Breast epithelium (tissue), 4 donors: ENCODE measurements around the gene ZNF419. TPM values are rescaled to one million over a fixed set of nuclear protein-coding genes. Genes with fewer than 3 reads are reported as not detected.
"Not testable (repeated sequence)": the region's sequence is repeated elsewhere in the genome, so short reads cannot be mapped to it uniquely, and the experiment has no call there.

Experiments
- DNase-seq, 2 donors: peaks; one replicate each; pipeline ENCODE4 v3.0.0-alpha.2; 2019; ENCODE audit warnings: low spot score in 2 of 2
- H3K27ac ChIP-seq, 2 donors: fragments of 200-600 bp; sonication (generic) in 1 of 2; one replicate each; pipeline ENCODE4 v1.5.1; 2016 to 2019; ENCODE audit warnings: mild to moderate bottlenecking in 1 of 2
- H3K27me3 ChIP-seq, 2 donors: fragments of 200-600 bp; sonication (generic) in 1 of 2; one replicate each; pipeline versions ENCODE4 v1.5.1 to v1.6.0; 2017 to 2019; ENCODE audit warnings: control low read depth in 1 of 2, mild to moderate bottlenecking in 1 of 2
- H3K36me3 ChIP-seq: fragments of 200-600 bp; one replicate; pipeline ENCODE4 v1.5.1; 2019
- H3K4me1 ChIP-seq, 2 donors: fragments of 200-600 bp; sonication (generic); one replicate each; pipeline ENCODE4 v1.5.1; 2016 to 2019; ENCODE audit warnings: control low read depth in 1 of 2
- H3K4me3 ChIP-seq, 3 donors: fragments of 200-600 bp; sonication (generic); 1 replicate in 2 of 3; 2 replicates in 1 of 3; pipeline ENCODE4 v1.5.1; 2016 to 2019; ENCODE audit warnings: mild to moderate bottlenecking in 3 of 3, moderate library complexity in 2 of 3
- H3K9me3 ChIP-seq, 2 donors: fragments of 200-600 bp; sonication (generic) in 1 of 2; one replicate each; pipeline ENCODE4 v1.5.1; 2016 to 2019; ENCODE audit warnings: control low read depth in 1 of 2
- CTCF ChIP-seq, 3 donors: fragments of 450-650 bp; IDR thresholded peaks; one replicate each; pipeline ENCODE4 v1.5.1; 2016 to 2017; ENCODE audit warnings: antibody characterized with exemption in 3 of 3, mild to moderate bottlenecking in 3 of 3, moderate library complexity in 3 of 3
- POLR2A ChIP-seq: fragments of 450-650 bp; IDR thresholded peaks from one replicate; pipeline ENCODE4 v1.6.1; 2016; ENCODE audit warnings: antibody characterized with exemption, mild to moderate bottlenecking, moderate library complexity
- POLR2AphosphoS5 ChIP-seq, 3 donors: sonication (generic); formaldehyde crosslinking; IDR thresholded peaks; one replicate each; pipeline ENCODE4 v1.6.1; 2017; ENCODE audit warnings: antibody characterized with exemption in 3 of 3
- intact Hi-C: fragments of 100-400 bp; cut with DNase I; formaldehyde crosslinking; loops from one replicate; pipeline ENCODE4 v1.15.1; 2023; ENCODE audit warnings: low total_unique reads
- total RNA-seq, 3 donors: library from RNA; depleted of rRNA; stranded (reverse); fragments of >200 nt; gene quantifications; one replicate each; pipeline ENCODE4 v1.1.0, GENCODE V29; 2016

ZNF419 gene
- 10 to 100 TPM; 10.2 to 13.0 (median 12.5) TPM for total RNA-seq

DNA sequence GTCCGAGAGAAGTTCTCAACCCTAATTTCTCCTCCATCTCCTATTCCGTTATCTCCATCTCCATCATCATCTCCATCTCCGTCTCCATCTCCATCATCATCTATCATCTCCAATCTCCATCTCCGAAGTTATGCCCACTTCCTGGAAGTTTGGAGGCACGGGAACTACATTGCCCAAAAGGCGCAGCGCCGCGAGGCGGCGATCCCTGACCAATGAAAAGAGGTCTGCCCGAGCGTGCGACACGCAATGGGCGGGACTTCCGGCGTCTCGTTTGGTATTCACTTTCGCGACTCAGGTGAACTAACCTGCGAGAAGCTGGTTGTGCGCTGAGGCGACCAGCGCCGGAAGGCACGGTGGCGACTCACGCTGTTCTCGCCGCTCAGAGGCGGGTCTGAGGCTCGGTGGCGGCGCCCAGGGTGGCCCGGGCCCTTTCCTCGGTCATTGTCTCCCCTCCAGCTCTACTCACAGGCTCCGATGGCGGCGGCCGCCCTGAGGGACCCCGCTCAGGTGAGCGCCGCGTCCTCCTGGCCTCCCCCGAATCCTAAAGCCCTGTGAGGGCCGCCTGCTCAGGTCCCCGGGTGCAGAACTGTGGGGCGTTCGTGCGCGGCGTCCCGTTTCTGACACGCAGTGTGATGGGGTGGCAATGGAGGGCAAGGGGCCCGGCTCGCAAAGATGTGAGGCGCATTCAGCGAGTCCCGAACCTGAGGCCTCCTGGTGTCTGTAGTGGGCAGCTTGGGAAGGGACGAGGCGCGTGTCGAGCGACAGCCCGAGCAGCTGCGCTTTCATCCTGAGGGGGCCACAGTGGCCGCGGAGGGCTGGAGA is at the start of gene ZNF419:
TSS of gene ZNF419 (plus strand) at position 274 of the 822 bp plus-strand sequence. CDS start at position 475, 201 bp downstream.
- peak within 1 kb of the TSS; percentile 93 to 96 for H3K27ac ChIP-seq
- peak; percentile 54 to 87 (median 74) for TF ChIP-seq POLR2AphosphoS5 (IDR thresholded peaks at IDR 0.05)
- intact Hi-C loops: not testable (repeated sequence)

GRCh38 chr19:57437931-57438330 is 49.6 kb upstream of the ZNF419 start:
- H3K4me1 ChIP-seq: peaks cover 0 to 10% of the 10 kb centered on the region in 2 donors
- H3K4me3 ChIP-seq: no peak overlapping the region
- no peaks in the 10 kb centered on the region for H3K36me3 ChIP-seq
- no peak for TF ChIP-seq POLR2AphosphoS5 (IDR thresholded peaks at IDR 0.05)
- TF ChIP-seq CTCF (IDR thresholded peaks at IDR 0.05): no peak
- TF ChIP-seq POLR2A: no peak
- no peaks in the 10 kb centered on the region for H3K27me3 ChIP-seq
- no peak overlapping the region for H3K27ac ChIP-seq
- no peak for DNase-seq
- peaks cover 24 to 41% of the 10 kb centered on the region in 2 donors for H3K9me3 ChIP-seq
- intact Hi-C loops: no loop called here

More for the DNA sequence above, at the start of gene ZNF419:
- not testable (repeated sequence) for H3K27me3 ChIP-seq, H3K4me1 ChIP-seq, H3K36me3 ChIP-seq
- DNase-seq: peak; percentile 94
- Histone ChIP-seq H3K4me3 (peak within 1 kb of the TSS; percentile 93 to 100 (median 94)), H3K9me3 (peaks cover 5 to 20% of the 10 kb centered on the region in 2 donors)

- H3K27ac ChIP-seq: no peak overlapping the region
- DNase-seq: no peak
- TF ChIP-seq POLR2A: no peak
- TF ChIP-seq POLR2AphosphoS5 (IDR thresholded peaks at IDR 0.05): no peak
- no peak for TF ChIP-seq CTCF (IDR thresholded peaks at IDR 0.05)
- intact Hi-C loops: no loop called here
- peaks cover 34 to 51% of the 10 kb centered on the region in 2 donors for H3K9me3 ChIP-seq
- H3K27me3 ChIP-seq: no peaks in the 10 kb centered on the region
- no peak overlapping the region for H3K4me3 ChIP-seq
- peaks cover 0 to 10% of the 10 kb centered on the region in 2 donors for H3K4me1 ChIP-seq
- no peaks in the 10 kb centered on the region for H3K36me3 ChIP-seq
Observed at GRCh38 chr19:57438925-57439324, 48.6 kb upstream of the ZNF419 start.

DNA sequence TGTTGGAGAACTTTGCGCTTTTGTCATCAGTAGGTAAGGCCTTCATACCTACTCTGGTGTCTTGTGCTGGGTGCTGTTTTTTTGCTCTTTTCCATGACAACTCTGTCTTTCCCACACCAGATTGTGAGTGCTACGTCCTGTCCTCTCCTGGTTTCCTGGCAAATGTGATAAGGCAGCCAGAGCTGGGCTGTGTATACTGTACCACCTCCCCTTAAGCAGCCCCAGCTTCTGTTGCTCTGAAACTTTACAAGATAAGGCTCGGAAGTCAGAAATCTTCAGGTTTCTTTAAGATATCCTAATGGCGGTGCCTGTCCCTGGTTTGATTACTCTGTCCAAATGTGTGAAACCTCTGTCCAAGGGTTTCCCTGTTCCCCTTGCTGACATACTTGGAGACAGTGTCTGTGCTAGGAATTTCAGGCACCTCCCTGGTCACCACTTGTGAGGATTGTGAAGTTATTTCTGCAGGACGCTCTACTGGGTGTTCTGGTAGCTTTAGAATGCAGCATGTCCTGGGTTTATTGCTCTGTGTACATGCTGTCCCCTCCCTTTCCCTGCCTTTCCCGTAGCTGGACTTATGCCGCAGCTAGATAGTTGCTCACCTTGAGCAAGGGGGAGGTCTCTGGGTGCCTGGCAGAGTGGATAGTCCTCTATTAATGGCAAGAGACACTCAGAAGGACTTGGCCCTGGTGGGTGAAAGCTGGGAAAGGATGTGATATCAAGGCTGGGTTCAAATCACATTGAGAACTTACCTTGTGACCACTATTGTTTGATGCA is 45.4 kb upstream of the ZNF419 start:
- peaks cover 64 to 76% of the 10 kb centered on the region in 2 donors for H3K9me3 ChIP-seq
- H3K27ac ChIP-seq: no peak overlapping the region
- intact Hi-C loops: no loop called here
- H3K36me3 ChIP-seq: no peaks in the 10 kb centered on the region
- H3K27me3 ChIP-seq: no peaks in the 10 kb centered on the region
- no peak for DNase-seq
- TF ChIP-seq CTCF (IDR thresholded peaks at IDR 0.05) (no peak), POLR2A (no peak), POLR2AphosphoS5 (IDR thresholded peaks at IDR 0.05) (no peak)
- H3K4me3 ChIP-seq: no peak overlapping the region
- H3K4me1 ChIP-seq: no peaks in the 10 kb centered on the region

- no peak overlapping the region for H3K27ac ChIP-seq
- no peak for DNase-seq
- no peaks in the 10 kb centered on the region for H3K36me3 ChIP-seq
- TF ChIP-seq POLR2AphosphoS5 (IDR thresholded peaks at IDR 0.05): no peak
- TF ChIP-seq CTCF (IDR thresholded peaks at IDR 0.05): no peak
- TF ChIP-seq POLR2A: no peak
- intact Hi-C loops: no loop called here
- H3K4me1 ChIP-seq: no peaks in the 10 kb centered on the region
- H3K27me3 ChIP-seq: no peaks in the 10 kb centered on the region
- peaks cover 71 to 72% of the 10 kb centered on the region in 2 donors for H3K9me3 ChIP-seq
- H3K4me3 ChIP-seq: no peak overlapping the region
Observed at GRCh38 chr19:57443121-57443696, 44.3 kb upstream of the ZNF419 start.
